Skeletal muscle tissue (tissue), 4 donors: ENCODE measurements around the gene EGFLAM. TPM values are rescaled to one million over a fixed set of nuclear protein-coding genes. Genes with fewer than 3 reads are reported as not detected.
"Not testable (repeated sequence)": the region's sequence is repeated elsewhere in the genome, so short reads cannot be mapped to it uniquely, and the experiment has no call there.

Experiments used
- H3K27ac ChIP-seq: one replicate; pipeline ENCODE4 v1.7.0; 2013; ENCODE audit warnings: mild to moderate bottlenecking, low read depth, low read length, inconsistent platforms
- H3K27me3 ChIP-seq, 3 donors: one replicate each; pipeline ENCODE4 v1.7.0; 2013; ENCODE audit warnings: low read length in 3 of 3; ENCODE audit not compliant: control insufficient read depth in 3 of 3, insufficient read depth in 3 of 3
- H3K36me3 ChIP-seq, 3 donors: one replicate each; pipeline ENCODE4 v1.7.0; 2013; ENCODE audit warnings: low read length in 3 of 3; ENCODE audit not compliant: control insufficient read depth in 3 of 3, insufficient read depth in 3 of 3
- H3K4me1 ChIP-seq, 3 donors: one replicate each; pipeline ENCODE4 v1.7.0; 2013; ENCODE audit warnings: low read length in 3 of 3, mild to moderate bottlenecking in 3 of 3; ENCODE audit not compliant: control insufficient read depth in 3 of 3, insufficient read depth in 3 of 3
- H3K4me3 ChIP-seq, 3 donors: one replicate each; pipeline ENCODE4 v1.7.0; 2013; ENCODE audit warnings: low read length in 3 of 3
- H3K9ac ChIP-seq, 3 donors: one replicate each; pipeline ENCODE4 v1.7.0; 2013; ENCODE audit warnings: low read length in 3 of 3, mild to moderate bottlenecking in 3 of 3, moderate library complexity in 2 of 3, low read depth in 1 of 3
- H3K9me3 ChIP-seq, 3 donors: one replicate each; pipeline ENCODE4 v1.7.0; 2013; ENCODE audit warnings: low read length in 3 of 3; ENCODE audit not compliant: control insufficient read depth in 3 of 3
- total RNA-seq: library from RNA; depleted of rRNA; stranded (reverse); fragments of >200 nt; gene quantifications from one replicate; pipeline ENCODE4 v1.2.3, GENCODE V29; 2014
- donor health status: Osteomylitis.

The EGFLAM gene
- total RNA-seq, 1 donor from 2014 or later: 41.8 TPM

DNA sequence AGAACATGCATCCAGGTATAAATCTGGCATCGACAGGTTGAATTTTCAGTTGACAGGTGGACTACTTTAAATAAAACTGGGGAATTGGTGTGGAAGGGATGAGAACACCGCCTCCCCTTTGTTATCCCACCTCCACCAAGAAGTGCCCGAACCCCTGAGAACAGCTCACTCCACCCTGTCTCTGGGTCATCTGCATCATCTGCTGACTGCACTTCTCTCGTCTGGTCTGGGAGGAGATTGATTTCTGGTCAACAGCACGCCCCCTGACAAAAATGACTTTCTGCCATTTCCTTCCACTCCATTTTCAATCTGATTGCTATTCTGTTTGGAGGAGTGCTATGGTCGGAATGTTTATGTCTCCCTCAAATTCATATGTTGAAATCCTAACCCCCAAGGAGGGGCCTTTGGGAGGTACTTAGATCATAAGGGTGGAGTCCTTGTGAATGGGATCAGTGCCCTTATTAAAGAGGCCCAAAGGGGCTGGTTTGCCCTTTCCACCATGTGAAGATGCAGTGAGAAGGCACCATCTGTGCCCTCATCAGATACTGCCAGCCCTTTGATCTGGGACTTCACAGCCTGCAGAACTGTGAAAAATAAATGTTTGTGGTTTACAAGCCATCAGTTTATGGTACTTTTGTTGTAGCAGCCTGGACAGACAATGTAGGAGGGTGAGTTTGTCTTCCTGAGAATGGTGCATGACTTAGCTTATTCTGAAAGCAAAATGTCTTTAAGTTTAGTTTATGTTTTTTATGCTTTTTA, 145.7 kb downstream of the EGFLAM start:
- Histone ChIP-seq H3K4me1 (no peaks in the 10 kb centered on the region), H3K27ac (no peak overlapping the region), H3K9ac (no peak overlapping the region), H3K9me3 (no peaks in the 10 kb centered on the region), H3K27me3 (no peaks in the 10 kb centered on the region), H3K4me3 (no peak overlapping the region), H3K36me3 (no peaks in the 10 kb centered on the region)

DNA sequence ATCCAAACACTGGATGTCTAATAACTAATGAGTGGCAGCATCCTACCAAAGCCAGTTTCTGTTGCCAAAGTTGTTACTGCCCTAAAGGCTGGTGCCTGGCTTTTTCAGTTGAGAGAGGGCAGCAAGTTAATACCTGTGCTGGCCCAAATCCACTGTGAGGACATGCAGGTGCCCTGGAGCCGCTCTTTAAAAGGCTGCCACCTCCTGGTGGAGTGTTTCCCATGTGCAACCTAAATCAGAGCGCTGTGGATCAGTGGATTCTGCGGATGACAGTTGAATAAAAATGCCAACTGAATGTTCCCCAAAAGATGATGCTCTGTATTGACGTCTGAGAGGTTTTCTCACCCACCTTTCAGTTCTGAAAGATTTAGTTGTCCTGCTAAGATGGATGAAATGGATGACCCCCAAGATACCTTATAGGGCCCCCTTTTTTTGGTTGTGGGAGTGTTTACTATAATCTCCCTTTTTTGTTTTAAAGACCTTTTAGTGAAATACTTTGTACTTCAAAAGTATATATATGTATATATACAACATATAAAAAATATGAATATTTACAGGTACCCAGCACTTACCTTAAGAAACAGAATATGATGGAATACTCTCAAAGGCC, 146.4 kb downstream of the EGFLAM start:
- Histone ChIP-seq H3K9ac (no peak overlapping the region), H3K27me3 (peaks cover 0 to 5% (median 5%) of the 10 kb centered on the region in 3 donors), H3K9me3 (no peaks in the 10 kb centered on the region), H3K27ac (no peak overlapping the region), H3K4me3 (no peak overlapping the region), H3K36me3 (no peaks in the 10 kb centered on the region), H3K4me1 (no peaks in the 10 kb centered on the region)

DNA sequence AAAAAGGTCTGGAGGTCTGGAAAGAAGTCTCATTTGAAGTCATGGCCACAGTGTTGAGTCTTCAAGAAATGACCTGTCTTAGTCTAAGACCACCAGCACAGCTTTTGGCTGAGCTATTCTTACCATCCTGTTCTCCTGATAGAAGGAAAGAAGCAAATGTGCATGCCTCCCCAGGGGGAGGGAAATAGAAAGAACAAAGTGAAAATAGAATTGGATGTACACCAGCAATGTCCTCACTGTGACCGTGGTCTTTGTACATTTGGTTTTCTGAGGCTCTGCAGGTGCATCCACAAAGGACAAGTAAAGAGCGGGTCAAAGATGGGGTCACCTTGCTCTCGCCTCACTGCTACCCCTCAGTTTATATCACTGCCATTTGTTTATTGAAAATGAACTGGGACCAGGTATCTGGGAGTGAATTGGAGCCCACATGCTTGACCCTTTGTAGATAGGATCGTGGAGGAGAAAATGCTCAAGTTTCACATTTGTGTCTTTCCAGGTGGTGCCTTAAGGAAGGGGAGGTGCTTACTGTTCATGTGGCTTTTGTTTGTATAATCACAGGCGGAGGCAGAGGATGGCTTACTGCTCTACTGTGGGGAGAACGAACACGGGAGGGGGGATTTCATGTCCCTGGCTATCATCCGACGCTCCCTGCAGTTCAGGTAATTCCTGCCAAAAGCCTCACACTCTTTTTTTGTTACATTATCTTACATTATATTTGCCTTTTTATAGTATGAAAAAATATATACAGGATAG, 150.3 kb downstream of the EGFLAM start:
- Histone ChIP-seq H3K27me3 (peaks cover 0 to 5% (median 5%) of the 10 kb centered on the region in 3 donors), H3K4me3 (no peak overlapping the region), H3K9me3 (no peaks in the 10 kb centered on the region), H3K4me1 (no peaks in the 10 kb centered on the region), H3K36me3 (no peaks in the 10 kb centered on the region), H3K27ac (no peak overlapping the region), H3K9ac (no peak overlapping the region)

DNA sequence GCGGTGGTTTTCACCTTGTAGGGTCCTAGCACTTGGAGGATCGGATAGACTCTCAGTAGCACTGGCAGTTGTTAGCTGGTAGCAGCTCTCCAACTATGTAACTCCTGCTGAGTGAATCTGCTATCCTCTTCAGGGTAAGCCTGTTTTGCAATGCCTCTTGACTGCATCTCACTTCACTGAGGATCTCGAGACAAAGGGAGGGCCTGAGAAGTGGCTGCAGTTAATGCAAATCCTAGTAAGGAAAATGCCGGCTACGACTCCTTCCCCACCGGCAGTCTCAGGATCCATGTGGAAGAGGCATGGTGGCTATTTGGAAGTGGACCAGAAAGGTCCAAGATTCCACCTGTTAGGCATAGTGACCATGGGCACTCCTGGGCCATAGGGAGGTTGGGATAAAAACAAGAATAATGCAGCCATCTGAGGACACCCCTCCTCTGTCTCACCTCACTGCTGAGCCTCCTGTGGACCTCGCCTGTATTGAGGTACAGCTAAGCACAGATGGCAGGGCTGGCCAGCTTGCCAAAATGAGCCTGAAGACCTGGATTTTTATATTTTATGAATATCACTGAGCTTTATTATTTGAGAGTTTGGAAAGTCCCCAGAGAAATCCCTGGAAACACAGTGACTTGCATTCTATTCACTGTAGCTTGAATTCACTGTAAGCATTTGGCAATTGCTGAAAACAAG, 152.1 kb downstream of the EGFLAM start:
- Histone ChIP-seq H3K36me3 (no peaks in the 10 kb centered on the region), H3K4me3 (no peak overlapping the region), H3K27me3 (peaks cover 0 to 5% (median 5%) of the 10 kb centered on the region in 3 donors)

DNA sequence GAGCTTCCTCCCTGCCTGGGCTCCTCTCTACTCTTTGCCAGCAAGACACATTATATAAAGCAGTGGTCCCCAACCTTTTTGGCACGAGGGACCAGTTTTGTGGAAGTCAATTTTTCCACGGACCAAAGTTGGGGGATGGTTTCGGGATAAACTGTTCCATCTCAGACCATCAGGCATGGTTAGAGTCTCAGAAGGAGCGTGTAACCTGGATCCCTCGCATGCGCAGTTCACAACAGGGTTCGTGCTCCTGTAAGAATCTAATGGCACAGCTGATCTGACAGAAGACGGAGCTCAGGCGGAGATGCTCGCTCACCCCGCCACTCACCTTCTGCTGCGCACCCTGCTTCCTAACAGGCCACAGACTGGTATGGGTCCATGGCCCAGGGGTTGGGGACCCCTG, 155.3 kb downstream of the EGFLAM start:
- Histone ChIP-seq H3K9me3 (no peaks in the 10 kb centered on the region), H3K27ac (no peak overlapping the region), H3K9ac (no peak overlapping the region), H3K4me1 (peaks cover 0 to 4% (median 0%) of the 10 kb centered on the region in 3 donors), H3K27me3 (peaks cover 0 to 5% (median 5%) of the 10 kb centered on the region in 3 donors), H3K36me3 (no peaks in the 10 kb centered on the region), H3K4me3 (no peak overlapping the region)

More for the DNA sequence above, 152.1 kb downstream of the EGFLAM start:
- Histone ChIP-seq H3K9me3 (no peaks in the 10 kb centered on the region), H3K9ac (no peak overlapping the region), H3K4me1 (no peaks in the 10 kb centered on the region), H3K27ac (no peak overlapping the region)

DNA sequence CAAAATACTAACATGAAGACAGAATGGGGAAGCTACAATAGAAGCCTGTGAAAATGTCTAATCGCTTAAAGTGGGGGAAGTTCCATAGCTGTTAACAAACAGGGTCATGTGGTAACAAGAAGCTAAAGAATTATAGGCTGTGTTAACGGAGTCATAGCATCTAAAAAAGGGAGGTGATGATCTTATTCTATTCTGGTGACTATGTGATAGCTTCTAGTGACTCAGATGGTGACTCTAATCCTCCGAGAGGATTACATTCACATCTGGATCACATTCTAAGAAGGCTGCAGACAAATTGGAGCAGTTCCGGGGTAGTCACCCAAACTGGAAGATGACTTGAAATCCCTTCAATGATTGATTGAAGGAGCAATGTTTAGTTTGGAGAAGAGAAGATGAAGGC, 156.0 kb downstream of the EGFLAM start:
- Histone ChIP-seq H3K27ac (no peak overlapping the region), H3K4me1 (peaks cover 0 to 4% (median 0%) of the 10 kb centered on the region in 3 donors), H3K9ac (no peak overlapping the region), H3K4me3 (no peak overlapping the region), H3K36me3 (no peaks in the 10 kb centered on the region), H3K9me3 (no peaks in the 10 kb centered on the region), H3K27me3 (peaks cover 0 to 3% (median 3%) of the 10 kb centered on the region in 3 donors)

DNA sequence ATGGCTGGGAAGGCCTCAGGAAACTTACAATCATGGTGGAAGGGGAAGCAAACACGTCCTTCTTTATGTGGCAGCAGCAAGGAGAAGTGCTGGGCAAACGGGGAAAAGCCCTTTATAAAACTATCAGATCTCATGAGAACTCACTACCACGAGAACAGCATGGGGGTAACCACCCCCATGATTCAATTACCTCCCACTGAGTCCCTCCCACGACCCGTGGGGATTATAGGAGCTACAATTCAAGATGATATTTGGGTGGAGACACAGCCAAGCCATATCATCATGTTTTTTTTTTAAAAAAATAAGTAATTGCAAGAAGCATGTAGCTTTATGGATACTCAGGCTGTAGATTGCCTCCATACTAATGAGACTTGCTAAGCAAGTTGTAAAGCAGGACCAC, 157.4 kb downstream of the EGFLAM start:
- H3K9me3 ChIP-seq, H3K27ac ChIP-seq, H3K4me1 ChIP-seq, H3K36me3 ChIP-seq, H3K9ac ChIP-seq, H3K4me3 ChIP-seq, H3K27me3 ChIP-seq: not testable (repeated sequence)

DNA sequence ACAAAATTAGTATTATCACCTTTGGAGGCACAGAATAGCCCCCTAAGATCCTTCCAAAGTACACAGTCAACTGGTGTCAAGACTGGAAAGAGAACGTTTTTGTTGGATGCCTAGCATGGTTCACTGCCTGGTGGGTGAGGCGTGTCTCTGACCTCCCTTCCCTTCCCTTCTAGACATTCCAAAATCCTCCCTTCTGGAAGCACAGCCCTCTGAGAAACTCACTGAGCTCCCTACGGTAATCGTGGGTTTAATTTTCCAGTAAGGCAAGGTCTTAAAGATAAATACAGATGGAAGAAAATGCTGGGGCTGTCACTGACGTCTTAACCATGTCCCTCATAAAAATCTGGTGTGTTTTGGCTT, 159.3 kb downstream of the EGFLAM start:
- H3K9me3 ChIP-seq: no peaks in the 10 kb centered on the region
- no peak overlapping the region for H3K27ac ChIP-seq
- H3K4me3 ChIP-seq: no peak overlapping the region
- peaks cover 0 to 4% (median 0%) of the 10 kb centered on the region in 3 donors for H3K4me1 ChIP-seq
- no peak overlapping the region for H3K9ac ChIP-seq
- H3K36me3 ChIP-seq: no peaks in the 10 kb centered on the region
- H3K27me3 ChIP-seq: no peaks in the 10 kb centered on the region

DNA sequence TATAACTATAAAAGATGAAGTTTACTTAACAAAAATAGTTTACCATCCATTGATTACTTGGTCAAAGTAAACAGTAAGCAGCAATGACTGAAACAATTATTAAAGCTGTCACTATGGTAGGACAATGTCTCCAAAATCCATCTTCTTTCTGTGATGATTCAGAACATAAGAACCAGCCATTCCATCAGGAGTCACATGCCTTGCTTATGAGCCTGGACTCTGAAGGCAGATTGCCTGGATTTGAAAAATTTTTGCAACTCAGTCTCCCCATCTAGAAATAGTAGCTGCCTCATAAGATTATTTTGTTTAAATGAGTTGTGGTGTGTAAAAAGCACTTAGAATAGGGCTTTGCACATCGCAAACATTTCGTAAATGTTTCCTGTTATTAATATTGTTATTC, 161.9 kb downstream of the EGFLAM start:
- Histone ChIP-seq H3K4me1 (peaks cover 0 to 4% (median 0%) of the 10 kb centered on the region in 3 donors), H3K4me3 (no peak overlapping the region), H3K9me3 (no peaks in the 10 kb centered on the region), H3K9ac (no peak overlapping the region), H3K36me3 (no peaks in the 10 kb centered on the region), H3K27me3 (no peaks in the 10 kb centered on the region), H3K27ac (no peak overlapping the region)
